ENCODE results near the gene CCDC57.

The CCDC57 gene

DNA sequence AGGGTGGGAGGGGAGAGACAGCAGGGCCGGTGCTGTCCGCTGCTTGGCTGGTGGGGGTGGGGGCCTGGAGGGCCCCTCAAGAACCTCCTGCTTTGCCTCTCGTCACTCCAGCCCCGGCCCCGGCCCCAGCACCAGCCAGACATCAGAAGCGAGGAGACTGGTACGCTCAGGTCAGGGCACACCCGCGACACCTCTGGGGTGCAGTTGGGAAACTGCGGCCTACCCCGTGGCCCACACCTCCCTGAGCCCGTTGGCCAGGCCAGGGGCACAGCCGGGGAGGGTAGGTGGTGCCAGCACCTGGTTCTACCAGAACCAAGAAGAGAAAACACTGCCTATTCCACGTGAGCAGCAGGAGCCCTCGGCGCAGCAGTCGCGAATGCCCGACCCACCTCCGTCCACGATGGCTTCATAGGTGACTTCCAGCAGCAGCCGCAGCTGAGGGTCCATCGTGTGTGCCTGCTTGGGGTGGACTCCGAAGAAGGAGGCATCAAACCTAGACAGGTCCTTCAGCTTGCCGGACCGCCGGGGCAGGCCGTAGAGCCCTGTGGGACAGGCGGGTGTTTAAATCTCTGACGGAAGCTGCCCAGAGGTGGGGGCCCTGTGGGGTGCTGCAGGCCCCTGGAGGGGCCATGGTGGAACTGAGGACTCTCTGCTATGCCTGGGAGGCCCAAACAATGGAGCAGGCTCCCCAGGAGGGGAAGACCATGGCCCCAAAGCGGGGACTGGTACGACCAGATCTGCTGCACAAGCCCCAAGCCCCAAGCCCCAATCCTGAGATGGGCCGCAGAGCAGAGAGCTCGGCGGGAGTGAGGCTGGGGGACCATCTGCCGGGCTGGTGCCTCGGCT is 117.5 kb downstream of the CCDC57 start:
- no peaks in the 10 kb centered on the region for H3K27me3 ChIP-seq (ENCODE audit: insufficient read depth, low read length, poor library complexity)
- peaks cover 19% of the 10 kb centered on the region for H3K79me1 ChIP-seq (ENCODE audit: low read length)
- peaks cover 2% of the 10 kb centered on the region for H3K4me1 ChIP-seq (ENCODE audit: control insufficient read depth, low read depth, low read length)
- H4K8ac ChIP-seq (ENCODE audit: low read depth, low read length): no peak overlapping the region
- no peak overlapping the region for H3K4me3 ChIP-seq (ENCODE audit: low read length)
- H3K79me2 ChIP-seq (ENCODE audit: control insufficient read depth, insufficient read depth, low read length): peaks cover 63% of the 10 kb centered on the region
- no peak overlapping the region for H2BK15ac ChIP-seq (replicated peaks; ENCODE audit: low read depth)
- H3K23ac ChIP-seq (ENCODE audit: low read length): no peak overlapping the region
- no peak overlapping the region for H3K18ac ChIP-seq (ENCODE audit: low read length)
- no peak overlapping the region for H4K5ac ChIP-seq (ENCODE audit: low read length)
- no peak for DNase-seq
- H3K4ac ChIP-seq (ENCODE audit: low read depth, low read length): no peak overlapping the region
- H3K36me3 ChIP-seq (ENCODE audit: control insufficient read depth, insufficient read depth, low read length): peaks cover 32% of the 10 kb centered on the region
- H3K4me2 ChIP-seq (ENCODE audit: low read length): peak overlapping the region; percentile 32
- whole genome bisulfite sequencing (ENCODE audit: extremely low coverage, insufficient coverage, low lambda C conversion rate): no CpG with 5 or more reads among the region's 37 CpGs
- peak overlapping the region; percentile 93 for H3K56ac ChIP-seq (ENCODE audit: low read length)
- peak overlapping the region; percentile 87 for H3K9ac ChIP-seq (ENCODE audit: low read length)
- no peak overlapping the region for H2AK5ac ChIP-seq (ENCODE audit: low read length)
- H3K27ac ChIP-seq (ENCODE audit: low read depth, low read length): no peak overlapping the region
- no peak overlapping the region for H2BK120ac ChIP-seq (ENCODE audit: low read depth, low read length)
- no peak overlapping the region for H2BK5ac ChIP-seq (ENCODE audit: low read length)

DNA sequence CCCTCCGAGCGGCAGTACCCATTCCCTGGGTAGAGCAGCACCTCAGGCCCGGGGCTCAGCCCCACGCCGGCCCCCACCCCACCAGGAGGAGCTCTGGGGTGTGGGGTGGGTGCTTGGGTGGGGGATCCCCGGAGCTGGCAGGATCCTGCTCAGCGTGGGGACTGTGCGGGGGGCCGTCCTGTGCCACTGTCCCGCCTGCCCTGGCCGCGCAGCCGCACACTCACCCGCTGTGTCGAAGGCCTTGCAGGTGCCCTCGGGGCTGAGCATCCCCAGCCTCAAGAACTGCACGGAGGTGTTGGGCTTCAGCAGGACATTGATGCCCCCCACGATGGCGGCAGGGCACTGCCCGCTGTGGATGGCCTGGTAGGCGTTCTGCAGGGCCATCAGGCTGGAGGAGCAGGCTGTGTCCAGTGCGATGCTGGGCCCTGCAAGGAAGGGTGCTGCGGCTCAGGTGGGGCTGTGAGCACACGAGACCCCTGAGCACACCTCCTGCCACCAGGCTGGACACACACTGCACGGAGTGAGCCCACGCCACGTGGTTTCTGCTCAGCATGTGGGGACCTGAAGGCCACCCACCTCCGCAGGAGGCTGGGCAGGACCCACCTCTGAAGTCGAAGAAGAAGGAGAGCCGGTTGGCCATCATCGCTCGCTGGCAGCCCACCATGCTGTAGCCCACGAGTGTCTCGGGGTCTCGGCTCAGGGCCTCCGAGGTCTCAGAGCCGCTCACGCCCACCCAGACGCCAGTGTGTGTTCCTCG is 119.5 kb downstream of the CCDC57 start:
- Histone ChIP-seq H3K4me3 (ENCODE audit: low read length) (no peak overlapping the region), H4K8ac (ENCODE audit: low read depth, low read length) (no peak overlapping the region)

DNA sequence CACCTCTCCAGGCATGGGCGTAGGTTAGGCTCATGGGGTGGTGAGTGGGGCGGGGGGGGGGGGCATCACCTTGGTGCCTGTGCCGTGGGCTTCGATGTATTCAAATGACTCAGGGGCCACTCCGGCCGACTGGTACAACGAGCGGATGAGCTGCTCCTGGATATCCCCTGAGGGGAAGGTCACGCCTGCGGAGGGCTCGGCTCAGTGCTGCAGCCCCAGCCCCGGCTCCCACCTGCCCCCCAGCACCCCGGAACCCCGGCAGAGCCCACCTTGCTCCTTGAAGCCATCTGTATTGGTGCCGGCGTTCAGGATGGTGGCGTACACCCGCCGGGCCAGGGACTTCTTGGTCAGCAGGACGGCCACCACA is 120.0 kb downstream of the CCDC57 start:
- Histone ChIP-seq H3K79me1 (ENCODE audit: low read length) (peaks cover 20% of the 10 kb centered on the region), H3K23ac (ENCODE audit: low read length) (no peak overlapping the region), H3K9ac (ENCODE audit: low read length) (no peak overlapping the region), H4K5ac (ENCODE audit: low read length) (no peak overlapping the region), H3K4me1 (ENCODE audit: control insufficient read depth, low read depth, low read length) (no peaks in the 10 kb centered on the region), H2BK120ac (ENCODE audit: low read depth, low read length) (no peak overlapping the region), H3K27ac (ENCODE audit: low read depth, low read length) (no peak overlapping the region), H2BK15ac (replicated peaks; ENCODE audit: low read depth) (no peak overlapping the region), H3K27me3 (ENCODE audit: insufficient read depth, low read length, poor library complexity) (no peaks in the 10 kb centered on the region), H3K56ac (ENCODE audit: low read length) (no peak overlapping the region), H3K79me2 (ENCODE audit: control insufficient read depth, insufficient read depth, low read length) (peaks cover 56% of the 10 kb centered on the region), H3K4me3 (ENCODE audit: low read length) (no peak overlapping the region), H2BK5ac (ENCODE audit: low read length) (no peak overlapping the region), H2AK5ac (ENCODE audit: low read length) (no peak overlapping the region), H3K4me2 (ENCODE audit: low read length) (no peak overlapping the region), H3K18ac (ENCODE audit: low read length) (no peak overlapping the region), H3K4ac (ENCODE audit: low read depth, low read length) (no peak overlapping the region), H4K8ac (ENCODE audit: low read depth, low read length) (no peak overlapping the region), H3K36me3 (ENCODE audit: control insufficient read depth, insufficient read depth, low read length) (peaks cover 46% of the 10 kb centered on the region)
- no peak for DNase-seq
- WGBS (ENCODE audit: extremely low coverage, insufficient coverage, low lambda C conversion rate): no CpG with 5 or more reads among the region's 20 CpGs

More for the DNA sequence above, 119.5 kb downstream of the CCDC57 start:
- Histone ChIP-seq H3K4me2 (ENCODE audit: low read length) (no peak overlapping the region), H3K27me3 (ENCODE audit: insufficient read depth, low read length, poor library complexity) (no peaks in the 10 kb centered on the region), H3K27ac (ENCODE audit: low read depth, low read length) (no peak overlapping the region), H3K9ac (ENCODE audit: low read length) (no peak overlapping the region), H3K4ac (ENCODE audit: low read depth, low read length) (no peak overlapping the region), H2BK15ac (replicated peaks; ENCODE audit: low read depth) (no peak overlapping the region), H3K79me2 (ENCODE audit: control insufficient read depth, insufficient read depth, low read length) (peaks cover 58% of the 10 kb centered on the region), H3K4me1 (ENCODE audit: control insufficient read depth, low read depth, low read length) (no peaks in the 10 kb centered on the region), H3K56ac (ENCODE audit: low read length) (no peak overlapping the region), H3K79me1 (ENCODE audit: low read length) (peaks cover 18% of the 10 kb centered on the region), H3K18ac (ENCODE audit: low read length) (no peak overlapping the region), H2AK5ac (ENCODE audit: low read length) (no peak overlapping the region), H2BK120ac (ENCODE audit: low read depth, low read length) (no peak overlapping the region), H4K5ac (ENCODE audit: low read length) (no peak overlapping the region), H2BK5ac (ENCODE audit: low read length) (no peak overlapping the region), H3K36me3 (ENCODE audit: control insufficient read depth, insufficient read depth, low read length) (peaks cover 43% of the 10 kb centered on the region), H3K23ac (ENCODE audit: low read length) (no peak overlapping the region)
- DNase-seq: no peak
- no CpG with 5 or more reads among the region's 40 CpGs for WGBS (ENCODE audit: extremely low coverage, insufficient coverage, low lambda C conversion rate)

DNA sequence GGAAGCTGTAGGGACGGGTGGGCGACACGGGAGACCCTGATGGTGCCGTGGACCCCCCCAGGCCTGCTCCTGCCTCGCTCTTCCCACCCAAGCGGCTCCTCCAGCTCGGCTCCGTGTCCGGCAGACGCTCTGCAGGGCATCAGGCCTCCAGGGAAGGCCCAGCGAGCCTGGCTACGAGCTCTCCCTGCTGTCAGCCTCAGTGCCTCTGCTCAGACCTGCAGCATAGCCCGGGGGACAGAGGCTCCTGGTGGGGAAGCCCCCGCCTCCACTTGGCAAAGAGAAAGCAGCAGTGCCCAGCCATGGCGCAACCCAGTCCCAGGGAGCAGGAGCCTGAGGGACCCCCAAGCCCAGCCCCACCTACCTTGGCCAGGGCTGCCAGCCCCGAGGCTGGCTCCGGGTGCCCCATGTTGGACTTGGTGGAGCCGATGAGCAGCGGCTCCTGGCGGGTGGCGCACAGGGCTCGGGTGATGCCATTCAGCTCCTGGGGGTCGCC is 120.5 kb downstream of the CCDC57 start:
- H3K4ac ChIP-seq (ENCODE audit: low read depth, low read length): no peak overlapping the region
- no peak overlapping the region for H2BK15ac ChIP-seq (replicated peaks; ENCODE audit: low read depth)
- H3K9ac ChIP-seq (ENCODE audit: low read length): no peak overlapping the region
- H3K27ac ChIP-seq (ENCODE audit: low read depth, low read length): no peak overlapping the region
- no peak for DNase-seq
- H4K5ac ChIP-seq (ENCODE audit: low read length): no peak overlapping the region
- WGBS (ENCODE audit: extremely low coverage, insufficient coverage, low lambda C conversion rate): no CpG with 5 or more reads among the region's 23 CpGs
- no peak overlapping the region for H2AK5ac ChIP-seq (ENCODE audit: low read length)
- no peak overlapping the region for H3K18ac ChIP-seq (ENCODE audit: low read length)
- H2BK5ac ChIP-seq (ENCODE audit: low read length): no peak overlapping the region
- H3K36me3 ChIP-seq (ENCODE audit: control insufficient read depth, insufficient read depth, low read length): peaks cover 50% of the 10 kb centered on the region
- H3K4me3 ChIP-seq (ENCODE audit: low read length): no peak overlapping the region
- no peaks in the 10 kb centered on the region for H3K27me3 ChIP-seq (ENCODE audit: insufficient read depth, low read length, poor library complexity)
- no peak overlapping the region for H3K56ac ChIP-seq (ENCODE audit: low read length)
- no peak overlapping the region for H3K4me2 ChIP-seq (ENCODE audit: low read length)
- no peak overlapping the region for H4K8ac ChIP-seq (ENCODE audit: low read depth, low read length)
- no peak overlapping the region for H2BK120ac ChIP-seq (ENCODE audit: low read depth, low read length)
- no peaks in the 10 kb centered on the region for H3K4me1 ChIP-seq (ENCODE audit: control insufficient read depth, low read depth, low read length)
- no peak overlapping the region for H3K23ac ChIP-seq (ENCODE audit: low read length)
- H3K79me2 ChIP-seq (ENCODE audit: control insufficient read depth, insufficient read depth, low read length): peaks cover 52% of the 10 kb centered on the region
- peaks cover 22% of the 10 kb centered on the region for H3K79me1 ChIP-seq (ENCODE audit: low read length)

DNA sequence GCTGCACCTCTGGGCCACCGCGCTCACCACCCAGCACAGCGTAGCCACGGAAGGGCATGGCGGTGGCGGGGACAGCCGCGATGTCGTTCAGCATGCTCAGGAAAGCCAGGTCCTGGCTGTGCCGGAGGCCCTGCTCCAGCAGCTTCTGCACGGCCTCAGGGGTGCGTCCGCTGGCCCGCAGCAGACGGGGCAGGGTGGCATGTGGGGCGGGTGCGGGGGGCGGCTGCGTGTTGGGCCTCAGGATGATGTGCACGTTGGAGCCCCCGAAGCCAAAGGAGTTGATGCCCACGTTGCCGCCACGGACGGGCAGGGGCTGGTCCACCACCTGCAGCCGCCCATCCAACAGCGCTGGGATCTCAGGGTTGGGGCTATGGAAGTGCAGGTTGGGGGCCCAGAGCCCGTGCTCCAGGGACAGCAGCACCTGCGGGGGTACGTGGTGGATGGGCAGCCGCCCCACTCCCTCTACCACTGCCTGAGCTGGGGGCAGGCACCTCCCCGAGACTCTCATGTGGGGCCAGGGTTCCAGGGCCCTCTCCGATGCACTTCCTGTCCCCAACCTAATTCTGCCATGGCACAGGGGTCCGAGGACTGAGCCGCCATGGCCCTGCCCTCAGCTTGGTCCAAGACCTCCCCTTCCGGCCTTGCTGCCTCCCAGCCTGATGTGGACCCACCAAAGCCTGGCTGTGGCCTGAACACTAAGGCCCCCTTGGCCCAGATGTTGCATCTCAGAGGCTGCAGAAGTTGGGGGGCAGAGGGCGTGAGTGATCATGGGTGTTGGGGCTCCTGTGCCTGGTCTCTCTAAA is 121.2 kb downstream of the CCDC57 start:
- Histone ChIP-seq H2BK120ac (ENCODE audit: low read depth, low read length) (no peak overlapping the region), H3K36me3 (ENCODE audit: control insufficient read depth, insufficient read depth, low read length) (peaks cover 53% of the 10 kb centered on the region), H3K4me1 (ENCODE audit: control insufficient read depth, low read depth, low read length) (no peaks in the 10 kb centered on the region), H2BK15ac (replicated peaks; ENCODE audit: low read depth) (no peak overlapping the region), H4K5ac (ENCODE audit: low read length) (no peak overlapping the region), H2BK5ac (ENCODE audit: low read length) (no peak overlapping the region), H3K56ac (ENCODE audit: low read length) (no peak overlapping the region), H3K23ac (ENCODE audit: low read length) (no peak overlapping the region), H3K9ac (ENCODE audit: low read length) (no peak overlapping the region), H4K8ac (ENCODE audit: low read depth, low read length) (no peak overlapping the region), H3K79me2 (ENCODE audit: control insufficient read depth, insufficient read depth, low read length) (peaks cover 45% of the 10 kb centered on the region), H3K27ac (ENCODE audit: low read depth, low read length) (no peak overlapping the region), H2AK5ac (ENCODE audit: low read length) (no peak overlapping the region), H3K79me1 (ENCODE audit: low read length) (peaks cover 22% of the 10 kb centered on the region), H3K4me3 (ENCODE audit: low read length) (no peak overlapping the region), H3K18ac (ENCODE audit: low read length) (no peak overlapping the region), H3K27me3 (ENCODE audit: insufficient read depth, low read length, poor library complexity) (no peaks in the 10 kb centered on the region), H3K4me2 (ENCODE audit: low read length) (no peak overlapping the region), H3K4ac (ENCODE audit: low read depth, low read length) (no peak overlapping the region)
- no peak for DNase-seq
- no CpG with 5 or more reads among the region's 37 CpGs for WGBS (ENCODE audit: extremely low coverage, insufficient coverage, low lambda C conversion rate)

All from mesendoderm (in vitro differentiated cells).